Activated CD4-positive, alpha-beta T cell treated with anti-CD3 and anti-CD28 coated beads, Interleukin-2, amount 10 ng/mL, durations not matched to agents 7 days and 5 days (primary cell): ENCODE data around the gene SYNPO. TPM values are rescaled to one million over a fixed set of nuclear protein-coding genes. Genes with fewer than 3 reads are reported as not detected.

ENCODE experiments used
- CTCF ChIA-PET: fragments of 350-600 bp; sonication (Branson Sonifier 250); formaldehyde crosslinking; loops from one replicate; lab custom pipeline; 2021; ENCODE audit warnings: antibody characterized with exemption; lab: Charles Lee
- POLR2A ChIA-PET: fragments of 350-600 bp; sonication (Branson Sonifier 250); formaldehyde crosslinking; loops from one replicate; lab custom pipeline; 2021; ENCODE audit warnings: antibody characterized with exemption; lab: Charles Lee
- DNase-seq: peaks from one replicate; pipeline ENCODE4 v3.0.0-alpha.2; 2020
- H3K27ac Mint-ChIP-seq: one replicate; pipeline ENCODE4 v1.8.0; 2021; ENCODE audit warnings: mild to moderate bottlenecking, moderate library complexity, mixed read lengths
- H3K27me3 Mint-ChIP-seq: one replicate; pipeline ENCODE4 v1.8.0; 2021; ENCODE audit warnings: mixed read lengths
- H3K36me3 Mint-ChIP-seq: one replicate; pipeline ENCODE4 v1.8.0; 2021; ENCODE audit warnings: low read depth, mixed read lengths
- H3K4me1 Mint-ChIP-seq: one replicate; pipeline ENCODE4 v1.8.0; 2021; ENCODE audit warnings: mixed read lengths
- H3K4me3 Mint-ChIP-seq: one replicate; pipeline ENCODE4 v1.8.0; 2021; ENCODE audit warnings: mild to moderate bottlenecking, moderate library complexity, mixed read lengths
- H3K9me3 Mint-ChIP-seq: one replicate; pipeline ENCODE4 v1.8.0; 2021; ENCODE audit warnings: mixed read lengths
- total RNA-seq, 2 experiments: library from RNA; stranded (reverse); gene quantifications; one replicate each; pipeline ENCODE4 v1.2.3, GENCODE V29; 2021

SYNPO gene
- total RNA-seq, 2 experiments from 2014 or later, result 0.05 to 0.08 TPM

DNA sequence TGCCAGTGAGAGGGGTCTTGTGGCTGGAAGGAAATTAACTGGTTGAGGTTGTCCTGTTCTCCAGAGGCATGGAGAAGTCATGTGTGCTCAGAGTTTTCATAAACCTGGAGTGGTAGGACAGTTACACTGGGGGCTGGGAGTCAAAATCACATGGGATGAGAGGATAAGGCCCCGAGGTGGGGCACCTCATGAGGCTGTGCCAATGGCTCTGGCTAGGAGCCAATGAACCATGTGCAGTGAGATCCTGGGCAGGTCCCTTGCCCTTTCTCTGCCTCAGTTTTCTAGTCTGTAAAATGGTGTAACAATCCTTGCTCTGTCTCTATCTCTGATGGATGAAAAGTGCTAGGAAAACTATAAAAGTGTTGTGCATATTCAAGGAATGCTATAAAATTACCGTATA lies 7.0 kb upstream of the SYNPO start:
- POLR2A ChIA-PET, result no interaction called here
- H3K9me3 Mint-ChIP-seq, result no peaks in the 10 kb centered on the region
- no peak overlapping the region for H3K27ac Mint-ChIP-seq
- DNase-seq, result no peak
- CTCF ChIA-PET, result no interaction called here
- no peak overlapping the region for H3K4me3 Mint-ChIP-seq
- peaks cover 12% of the 10 kb centered on the region for H3K27me3 Mint-ChIP-seq
- H3K36me3 Mint-ChIP-seq, result no peaks in the 10 kb centered on the region
- H3K4me1 Mint-ChIP-seq, result no peaks in the 10 kb centered on the region

- H3K4me3 Mint-ChIP-seq, result no peak overlapping the region
- H3K9me3 Mint-ChIP-seq, result no peaks in the 10 kb centered on the region
- no peak for DNase-seq
- no peak overlapping the region for H3K27ac Mint-ChIP-seq
- H3K36me3 Mint-ChIP-seq, result no peaks in the 10 kb centered on the region
- ChIA-PET CTCF (no interaction called here), POLR2A (no interaction called here)
- no peaks in the 10 kb centered on the region for H3K4me1 Mint-ChIP-seq
- peaks cover 12% of the 10 kb centered on the region for H3K27me3 Mint-ChIP-seq
Measured at GRCh38 chr5:150636391-150637244, 3.8 kb upstream of the SYNPO start.

DNA sequence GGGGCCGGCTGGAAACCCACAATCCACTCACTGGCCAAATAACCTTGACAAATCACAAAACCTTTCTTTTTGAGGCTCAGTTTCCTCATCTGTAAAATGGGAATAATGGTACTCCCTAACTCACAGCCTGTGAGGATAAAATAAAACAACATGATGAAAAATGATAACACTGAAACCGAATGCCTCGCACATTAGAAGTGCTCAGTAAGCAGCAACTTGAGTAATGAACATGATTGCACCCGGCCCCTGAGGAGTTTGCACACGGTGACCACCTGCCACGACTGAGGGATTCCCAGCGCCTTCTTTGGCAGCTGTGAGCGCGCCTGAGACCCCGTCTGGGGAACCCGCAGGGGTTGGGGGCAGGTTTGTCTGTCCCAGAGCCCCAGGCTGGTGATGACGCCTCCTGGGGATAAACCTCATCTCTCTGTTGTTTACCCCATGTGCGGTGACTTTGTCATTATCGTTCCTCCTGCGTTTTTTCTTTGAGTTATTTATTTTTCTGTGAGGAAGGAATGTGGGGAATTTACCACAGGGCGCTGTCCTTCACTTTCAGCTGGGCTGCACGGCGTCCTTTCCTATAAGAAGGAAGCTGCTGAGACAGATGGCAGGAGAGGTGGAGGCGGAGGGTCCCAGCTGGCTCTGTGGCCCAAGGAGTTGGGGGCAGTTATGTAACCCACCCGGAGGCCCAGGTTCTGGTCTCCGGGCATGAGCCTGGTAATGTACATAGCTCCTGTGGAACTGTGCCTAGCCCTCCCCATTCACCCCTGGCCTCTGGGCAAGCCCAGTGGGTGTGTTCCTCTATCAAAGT lies 3.0 kb upstream of the SYNPO start:
- Mint-ChIP-seq H3K27me3 (peaks cover 12% of the 10 kb centered on the region), H3K4me1 (no peaks in the 10 kb centered on the region), H3K4me3 (no peak overlapping the region), H3K27ac (no peak overlapping the region), H3K36me3 (no peaks in the 10 kb centered on the region), H3K9me3 (no peaks in the 10 kb centered on the region)
- ChIA-PET CTCF (no interaction called here), POLR2A (no interaction called here)
- no peak for DNase-seq

DNA sequence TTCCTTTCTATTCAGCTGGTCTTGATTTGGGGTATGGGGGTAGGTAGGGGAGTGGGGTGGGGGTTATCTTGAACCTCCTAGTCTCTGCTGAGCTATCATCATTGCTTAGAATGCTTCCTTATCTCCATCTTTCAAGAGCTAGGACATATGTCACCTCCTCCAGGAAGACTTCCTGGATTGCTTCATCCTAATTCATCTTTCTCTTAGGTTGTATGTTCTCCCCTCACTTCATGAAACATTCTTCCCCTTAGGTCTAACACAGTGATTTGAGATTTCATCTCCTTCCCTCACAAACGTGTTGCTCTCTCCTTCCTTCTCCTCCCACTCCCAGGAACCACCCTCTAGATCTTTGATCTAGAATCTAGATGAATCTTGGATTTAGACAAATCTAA lies 2.4 kb upstream of the SYNPO start:
- no peak for DNase-seq
- peaks cover 12% of the 10 kb centered on the region for H3K27me3 Mint-ChIP-seq
- ChIA-PET POLR2A (no interaction called here), CTCF (no interaction called here)
- H3K36me3 Mint-ChIP-seq, result no peaks in the 10 kb centered on the region
- no peak overlapping the region for H3K4me3 Mint-ChIP-seq
- H3K27ac Mint-ChIP-seq, result no peak overlapping the region
- no peaks in the 10 kb centered on the region for H3K4me1 Mint-ChIP-seq
- no peaks in the 10 kb centered on the region for H3K9me3 Mint-ChIP-seq

DNA sequence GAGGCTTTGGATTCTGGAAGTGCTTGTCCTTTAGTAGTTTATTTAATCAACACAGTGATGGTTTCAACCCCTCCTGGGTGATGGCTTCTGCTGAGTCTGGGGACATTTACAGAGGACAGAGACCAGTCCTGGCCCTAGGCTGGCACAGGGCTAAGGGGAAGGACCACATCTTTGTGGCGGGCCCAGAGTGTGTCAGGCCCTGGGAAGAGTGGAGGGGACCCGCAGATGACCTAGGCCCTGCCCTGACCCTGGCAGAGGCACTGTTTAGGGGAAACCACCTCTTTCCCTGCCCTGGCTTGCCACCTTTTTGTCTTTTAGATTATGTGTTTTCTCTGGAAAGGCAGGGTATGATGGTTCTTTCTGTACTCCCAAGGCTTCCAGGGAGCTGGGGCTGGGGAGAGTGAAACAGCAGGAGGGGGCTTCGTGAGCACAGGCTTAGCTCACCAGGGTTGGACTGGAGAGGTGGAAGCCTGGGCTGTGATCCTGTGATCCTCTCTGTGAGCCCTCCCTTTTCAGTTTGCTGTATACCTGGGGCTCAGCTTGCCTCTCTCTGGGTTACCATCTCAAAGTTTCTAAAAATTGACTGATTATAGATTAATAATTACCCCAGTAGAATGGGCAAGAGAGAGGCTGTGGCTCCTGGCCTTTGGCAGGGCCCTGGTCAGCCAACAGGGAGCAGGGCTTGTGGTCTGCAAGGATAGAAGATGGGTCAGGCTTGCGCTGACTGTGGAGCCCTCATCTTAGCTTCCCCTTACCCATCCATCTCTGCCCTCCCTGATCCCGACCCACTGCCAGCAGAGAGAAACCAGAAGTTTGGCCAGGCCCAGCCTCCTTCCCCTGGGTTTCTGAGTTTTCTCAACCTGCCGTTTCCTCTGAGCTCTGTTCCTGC lies 1.7 kb upstream of the SYNPO start:
- no peaks in the 10 kb centered on the region for H3K9me3 Mint-ChIP-seq
- no peak overlapping the region for H3K27ac Mint-ChIP-seq
- POLR2A ChIA-PET, result no interaction called here
- no peak overlapping the region for H3K4me3 Mint-ChIP-seq
- DNase-seq, result no peak
- H3K27me3 Mint-ChIP-seq, result peaks cover 12% of the 10 kb centered on the region
- CTCF ChIA-PET, result no interaction called here
- no peaks in the 10 kb centered on the region for H3K36me3 Mint-ChIP-seq
- H3K4me1 Mint-ChIP-seq, result no peaks in the 10 kb centered on the region

DNA sequence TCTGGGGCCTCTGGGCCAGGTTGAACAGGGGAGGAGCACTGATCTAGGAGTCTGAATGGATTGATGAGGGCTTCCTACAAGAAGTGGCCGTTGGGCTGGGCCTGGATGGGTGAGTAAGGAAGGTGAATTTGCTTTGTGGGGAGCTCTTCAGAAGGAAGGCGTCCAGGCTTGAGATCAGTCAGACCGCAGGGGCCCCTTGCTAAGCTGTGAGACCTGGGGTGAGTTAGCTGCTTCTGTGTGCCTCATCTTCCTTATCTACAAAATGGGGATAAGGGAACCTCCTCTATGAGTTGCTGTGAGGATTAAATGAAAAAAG lies 1.1 kb upstream of the SYNPO start:
- Mint-ChIP-seq H3K4me1 (no peaks in the 10 kb centered on the region), H3K36me3 (no peaks in the 10 kb centered on the region), H3K27me3 (peaks cover 12% of the 10 kb centered on the region), H3K9me3 (no peaks in the 10 kb centered on the region), H3K4me3 (no peak overlapping the region), H3K27ac (no peak overlapping the region)
- ChIA-PET POLR2A (interaction anchor here (0.6 kb wide), 1 partner anchor 61 kb away, joined by 3 read pairs; the partner anchor contains the start of gene RBM22), CTCF (no interaction called here)
- no peak for DNase-seq

DNA sequence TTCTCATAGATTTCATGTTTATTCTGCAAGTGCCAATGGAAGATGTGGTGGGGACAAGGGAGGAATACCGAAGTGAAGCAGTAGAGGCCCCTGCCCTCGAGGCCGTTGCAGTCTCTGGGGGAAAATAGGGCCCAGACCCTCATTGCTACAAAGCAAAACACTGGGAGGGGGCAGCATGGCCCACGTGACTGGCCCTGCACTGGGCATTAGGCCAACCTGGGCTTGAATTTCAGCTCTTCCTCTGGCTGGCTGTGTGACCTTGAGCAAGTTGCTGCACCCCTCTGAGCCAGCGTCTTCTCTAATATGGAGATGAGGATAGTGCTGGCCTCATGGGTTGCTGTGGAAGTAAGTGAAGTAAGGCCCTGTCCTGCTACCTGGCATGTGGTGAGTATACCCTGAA lies 709 bp upstream of the SYNPO start:
- Mint-ChIP-seq H3K36me3 (no peaks in the 10 kb centered on the region), H3K27ac (no peak overlapping the region), H3K4me3 (no peak overlapping the region), H3K4me1 (no peaks in the 10 kb centered on the region), H3K27me3 (peaks cover 12% of the 10 kb centered on the region), H3K9me3 (no peaks in the 10 kb centered on the region)
- CTCF ChIA-PET, result no interaction called here
- POLR2A ChIA-PET, result interaction anchor here (0.6 kb wide), 1 partner anchor 61 kb away, joined by 3 read pairs; the partner anchor contains the start of gene RBM22
- no peak for DNase-seq

- H3K4me1 Mint-ChIP-seq, result no peaks in the 10 kb centered on the region
- H3K27ac Mint-ChIP-seq, result no peak overlapping the region
- H3K4me3 Mint-ChIP-seq, result no peak overlapping the region
- no peaks in the 10 kb centered on the region for H3K36me3 Mint-ChIP-seq
- H3K9me3 Mint-ChIP-seq, result no peaks in the 10 kb centered on the region
- ChIA-PET POLR2A (no interaction called here), CTCF (no interaction called here)
- peaks cover 7% of the 10 kb centered on the region for H3K27me3 Mint-ChIP-seq
- DNase-seq, result no peak
Measured at GRCh38 chr5:150641006-150641570, 628 bp downstream of the SYNPO start.

- CTCF ChIA-PET, result interaction anchor here (1.2 to 1.6 kb wide), 3 partner anchors 11 to 16 kb away, joined by 4 read pairs; no protein-coding TSS in a partner anchor
- no peak for DNase-seq
- no peak overlapping the region for H3K27ac Mint-ChIP-seq
- no peaks in the 10 kb centered on the region for H3K4me1 Mint-ChIP-seq
- no peaks in the 10 kb centered on the region for H3K36me3 Mint-ChIP-seq
- POLR2A ChIA-PET, result no interaction called here
- no peak overlapping the region for H3K4me3 Mint-ChIP-seq
- peaks cover under 1% of the 10 kb centered on the region for H3K27me3 Mint-ChIP-seq
- H3K9me3 Mint-ChIP-seq, result no peaks in the 10 kb centered on the region
Measured at GRCh38 chr5:150641824-150642566, 1.5 kb downstream of the SYNPO start.

- Mint-ChIP-seq H3K4me1 (no peaks in the 10 kb centered on the region), H3K9me3 (no peaks in the 10 kb centered on the region), H3K4me3 (no peak overlapping the region), H3K36me3 (no peaks in the 10 kb centered on the region), H3K27me3 (no peaks in the 10 kb centered on the region), H3K27ac (no peak overlapping the region)
- POLR2A ChIA-PET, result no interaction called here
- CTCF ChIA-PET, result interaction anchor here (1.2 to 1.6 kb wide), 4 partner anchors 10 to 24 kb away, joined by 4 read pairs; no protein-coding TSS in a partner anchor
- DNase-seq, result no peak
Measured at GRCh38 chr5:150642567-150642927, 2.1 kb downstream of the SYNPO start.

GRCh38 chr5:150642991-150643710 lies 2.7 kb downstream of the SYNPO start:
- H3K27me3 Mint-ChIP-seq, result no peaks in the 10 kb centered on the region
- H3K9me3 Mint-ChIP-seq, result no peaks in the 10 kb centered on the region
- H3K4me3 Mint-ChIP-seq, result no peak overlapping the region
- no peaks in the 10 kb centered on the region for H3K4me1 Mint-ChIP-seq
- H3K36me3 Mint-ChIP-seq, result no peaks in the 10 kb centered on the region
- H3K27ac Mint-ChIP-seq, result no peak overlapping the region
- ChIA-PET POLR2A (no interaction called here), CTCF (interaction anchor here (1.2 to 1.6 kb wide), 4 partner anchors 10 to 25 kb away, joined by 4 read pairs; no protein-coding TSS in a partner anchor)
- DNase-seq, result no peak
